ENCODE results near the gene EVA1B. TPM values are rescaled to one million over a fixed set of nuclear protein-coding genes. Genes with fewer than 3 reads are reported as not detected.

Gene EVA1B
- total and polyA plus RNA-seq, 2 experiments from 2014 or later = 68.7 to 82.2 TPM

- Histone ChIP-seq H3K27ac (peak overlapping the region; percentile 96), H3K27me3 (no peaks in the 10 kb centered on the region), H3K4me1 (ENCODE audit: insufficient read depth) (peaks cover 44% of the 10 kb centered on the region), H4K20me1 (ENCODE audit: insufficient read depth, poor library complexity, severe bottlenecking) (no peaks in the 10 kb centered on the region), H3K9me3 (ENCODE audit: low read depth) (no peaks in the 10 kb centered on the region), H3K79me2 (peaks cover 12% of the 10 kb centered on the region), H3K4me2 (peak overlapping the region; percentile 98), H3K4me3 (peak overlapping the region; percentile 93), H2AFZ (no peak overlapping the region), H3K9me2 (replicated peaks; ENCODE audit: insufficient read depth) (no peaks in the 10 kb centered on the region), H3K36me3 (replicated peaks; ENCODE audit: insufficient read depth, low read depth) (no peaks in the 10 kb centered on the region)
- 37% methylated on average over 52 of the region's 67 CpGs for WGBS (ENCODE audit: low lambda C conversion rate, missing lambda C conversion rate)
- DNase-seq (ENCODE audit: low spot score) = no peak
- TF ChIP-seq EZH2phosphoT487 (IDR thresholded peaks at IDR 0.05; ENCODE audit: low read depth, severe bottlenecking, unreplicated experiment) (no peak), EZH2 (IDR thresholded peaks at IDR 0.05; ENCODE audit: borderline replicate concordance) (no peak), CTCF (IDR thresholded peaks at IDR 0.05; ENCODE audit: poor library complexity) (no peak)
Measured at GRCh38 chr1:36322041-36322785, 1.2 kb downstream of the EVA1B start.

DNA sequence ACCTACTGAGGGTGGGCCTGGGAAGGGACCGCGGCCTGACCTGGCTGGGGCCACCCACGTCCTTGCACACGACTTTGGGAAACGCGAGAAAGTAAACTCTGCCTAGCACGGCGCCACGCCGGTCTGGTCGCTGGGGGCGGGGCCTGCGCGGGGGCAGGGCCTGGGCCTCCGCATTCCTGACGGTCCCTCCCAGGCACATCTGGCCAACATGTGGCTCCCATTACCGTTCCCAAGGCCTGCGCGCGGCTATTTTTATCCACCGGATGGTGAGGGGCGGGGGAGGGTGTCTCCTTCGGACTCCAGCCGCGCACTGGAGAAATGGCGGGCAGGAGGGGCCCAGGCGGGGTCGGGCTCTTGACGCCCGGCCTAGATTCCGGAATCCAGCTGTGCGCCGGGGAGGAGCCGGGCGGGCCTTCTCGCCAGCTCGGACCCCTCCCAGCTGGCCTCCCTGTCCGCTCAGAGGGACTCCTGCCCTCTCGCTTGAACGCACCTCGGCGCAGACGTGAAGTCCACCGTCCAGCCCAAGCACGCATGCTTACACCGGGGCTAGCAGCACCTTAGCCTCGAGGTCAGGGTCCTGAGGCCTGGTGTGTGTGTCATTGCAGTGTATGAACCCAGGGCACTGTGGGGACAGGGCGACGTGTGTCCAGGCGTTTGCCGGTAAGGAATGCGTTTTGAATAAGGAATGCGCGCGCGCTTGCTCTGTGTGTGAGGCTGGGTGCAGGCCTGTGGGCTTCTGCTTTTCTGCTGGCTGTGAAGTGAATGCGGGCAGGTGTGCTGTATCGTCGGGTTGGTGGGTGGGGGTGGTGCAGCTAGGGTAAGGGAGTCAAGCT is 2.1 kb downstream of the EVA1B start:
- H3K79me2 ChIP-seq = peaks cover 12% of the 10 kb centered on the region
- H3K27ac ChIP-seq = peak overlapping the region; percentile 96
- H3K4me1 ChIP-seq (ENCODE audit: insufficient read depth) = peaks cover 36% of the 10 kb centered on the region
- peak overlapping the region; percentile 27 for H3K4me3 ChIP-seq
- H4K20me1 ChIP-seq (ENCODE audit: insufficient read depth, poor library complexity, severe bottlenecking) = no peaks in the 10 kb centered on the region
- no peaks in the 10 kb centered on the region for H3K9me2 ChIP-seq (replicated peaks; ENCODE audit: insufficient read depth)
- no peak overlapping the region for H2AFZ ChIP-seq
- no peaks in the 10 kb centered on the region for H3K36me3 ChIP-seq (replicated peaks; ENCODE audit: insufficient read depth, low read depth)
- DNase-seq (ENCODE audit: low spot score) = peak; percentile 94
- TF ChIP-seq EZH2 (IDR thresholded peaks at IDR 0.05; ENCODE audit: borderline replicate concordance) (no peak), CTCF (IDR thresholded peaks at IDR 0.05; ENCODE audit: poor library complexity) (no peak), EZH2phosphoT487 (IDR thresholded peaks at IDR 0.05; ENCODE audit: low read depth, severe bottlenecking, unreplicated experiment) (no peak)
- peak overlapping the region; percentile 98 for H3K4me2 ChIP-seq
- 18% methylated on average over 38 of the region's 59 CpGs for WGBS (ENCODE audit: low lambda C conversion rate, missing lambda C conversion rate)
- no peaks in the 10 kb centered on the region for H3K27me3 ChIP-seq
- H3K9me3 ChIP-seq (ENCODE audit: low read depth) = no peaks in the 10 kb centered on the region

GRCh38 chr1:36320767-36321118 is 2.7 kb downstream of the EVA1B start:
- Histone ChIP-seq H4K20me1 (ENCODE audit: insufficient read depth, poor library complexity, severe bottlenecking) (no peaks in the 10 kb centered on the region), H3K9me2 (replicated peaks; ENCODE audit: insufficient read depth) (no peaks in the 10 kb centered on the region), H3K4me1 (ENCODE audit: insufficient read depth) (peaks cover 35% of the 10 kb centered on the region), H3K4me3 (peak overlapping the region; percentile 27), H3K36me3 (replicated peaks; ENCODE audit: insufficient read depth, low read depth) (no peaks in the 10 kb centered on the region), H3K9me3 (ENCODE audit: low read depth) (no peaks in the 10 kb centered on the region), H3K27me3 (no peaks in the 10 kb centered on the region), H2AFZ (no peak overlapping the region), H3K27ac (peak overlapping the region; percentile 96), H3K4me2 (peak overlapping the region; percentile 98), H3K79me2 (peaks cover 12% of the 10 kb centered on the region)
- no peak for DNase-seq (ENCODE audit: low spot score)
- WGBS (ENCODE audit: low lambda C conversion rate, missing lambda C conversion rate) = 13% methylated on average over 20 of the region's 23 CpGs
- TF ChIP-seq EZH2 (IDR thresholded peaks at IDR 0.05; ENCODE audit: borderline replicate concordance) = no peak
- no peak for TF ChIP-seq EZH2phosphoT487 (IDR thresholded peaks at IDR 0.05; ENCODE audit: low read depth, severe bottlenecking, unreplicated experiment)

Measured in hepatocyte (in vitro differentiated cells).